HL-60/S4 treated with phorbol 12-myristate 13-acetate at 8.2 ng/mL for 4 days and 3 days (cell line): ENCODE measurements around the gene TSPAN14.
"Not testable (repeated sequence)": the region's sequence is repeated elsewhere in the genome, so short reads cannot be mapped to it uniquely, and the experiment has no call there.

Source experiments
- in situ Hi-C: fragments of 300-500 bp; cut with MboI; formaldehyde crosslinking; loops from 2 replicates; pipeline ENCODE4 v1.15.0; 2022; ENCODE audit warnings: low sequenced_read_pairs

TSPAN14 gene

GRCh38 chr10:80520661-80521470, 66.8 kb downstream of the TSPAN14 start:
- in situ Hi-C loops, result no loop called here

GRCh38 chr10:80522756-80523363, 68.8 kb downstream of the TSPAN14 start:
- in situ Hi-C loops, result no loop called here

GRCh38 chr10:80523773-80524172, 69.7 kb downstream of the TSPAN14 start:
- in situ Hi-C loops, result no loop called here

GRCh38 chr10:80524190-80524909, 70.2 kb downstream of the TSPAN14 start:
- in situ Hi-C loops, result no loop called here

- in situ Hi-C loops, result no loop called here
These were observed 72.1 kb downstream of the TSPAN14 start for GRCh38 chr10:80526218-80526617.

GRCh38 chr10:80526742-80527141, 72.6 kb downstream of the TSPAN14 start:
- in situ Hi-C loops, result no loop called here

- in situ Hi-C loops, result no loop called here
These were observed 74.1 kb downstream of the TSPAN14 start for GRCh38 chr10:80528185-80528700.

- in situ Hi-C loops, result no loop called here
These were observed 74.8 kb downstream of the TSPAN14 start for GRCh38 chr10:80528901-80529300.

- in situ Hi-C loops, result no loop called here
These were observed 75.5 kb downstream of the TSPAN14 start for GRCh38 chr10:80529604-80530003.

GRCh38 chr10:80530251-80530650, 76.1 kb downstream of the TSPAN14 start:
- in situ Hi-C loops, result no loop called here

- in situ Hi-C loops, result no loop called here
These were observed 76.7 kb downstream of the TSPAN14 start for GRCh38 chr10:80530816-80531215.

GRCh38 chr10:80532571-80532970, 78.5 kb downstream of the TSPAN14 start:
- in situ Hi-C loops, result no loop called here

GRCh38 chr10:80534059-80534458, 79.9 kb downstream of the TSPAN14 start:
- in situ Hi-C loops, result not testable (repeated sequence)

GRCh38 chr10:80534646-80535045, 80.5 kb downstream of the TSPAN14 start:
- in situ Hi-C loops, result not testable (repeated sequence)

- in situ Hi-C loops, result no loop called here
These were observed 81.7 kb downstream of the TSPAN14 start for GRCh38 chr10:80535671-80536360.

- in situ Hi-C loops, result no loop called here
These were observed 82.3 kb downstream of the TSPAN14 start for GRCh38 chr10:80536361-80536835.

- in situ Hi-C loops, result no loop called here
These were observed 83.1 kb downstream of the TSPAN14 start for GRCh38 chr10:80537086-80537735.

- in situ Hi-C loops, result no loop called here
These were observed 83.8 kb downstream of the TSPAN14 start, which contains the start of gene SH2D4B for GRCh38 chr10:80537736-80538480. TSS of gene SH2D4B (plus strand) at chr10:80537902. CDS start at chr10:80538332, 430 bp downstream.

GRCh38 chr10:80538481-80539185, 84.5 kb downstream of the TSPAN14 start:
- in situ Hi-C loops, result no loop called here
